Mucosa of descending colon (tissue), 3 donors: ENCODE measurements around the gene TIMP2. TPM values are rescaled to one million over a fixed set of nuclear protein-coding genes. Genes with fewer than 3 reads are reported as not detected.
"Not testable (repeated sequence)": the region's sequence is repeated elsewhere in the genome, so short reads cannot be mapped to it uniquely, and the experiment has no call there.

Experiments used
- ATAC-seq: fragments of 200-7000 bp; cut with Tn5 transposase; one replicate; pipeline ENCODE4 v1.9.1; 2020; ENCODE audit warnings: mild to moderate bottlenecking, moderate library complexity
- DNase-seq, 3 donors: peaks; one replicate each; pipeline ENCODE4 v3.0.0-alpha.2; 2020
- H3K36me3 ChIP-seq: fragments of 200-600 bp; one replicate; pipeline ENCODE4 v1.8.0; 2021; ENCODE audit warnings: low read depth, mild to moderate bottlenecking
- H3K4me1 ChIP-seq: fragments of 200-600 bp; one replicate; pipeline ENCODE4 v1.8.0; 2021; ENCODE audit warnings: low read depth, mild to moderate bottlenecking
- H3K4me3 ChIP-seq: fragments of 200-600 bp; one replicate; pipeline ENCODE4 v1.8.0; 2021; ENCODE audit warnings: mild to moderate bottlenecking
- H3K9me3 ChIP-seq: fragments of 200-600 bp; one replicate; pipeline ENCODE4 v1.8.0; 2021; ENCODE audit warnings: mild to moderate bottlenecking
- CTCF ChIP-seq: fragments of 200-600 bp; IDR thresholded peaks from one replicate; pipeline ENCODE4 v1.8.0; 2022; ENCODE audit warnings: antibody characterized with exemption, mild to moderate bottlenecking
- intact Hi-C, 2 donors: fragments of 100-400 bp; cut with DNase I in 1 of 2; cut with micrococcal nuclease in 1 of 2; formaldehyde crosslinking; loops; one replicate each; pipeline versions ENCODE4 v1.11.0 to v1.11.1; 2022; cut with DNase I, micrococcal nuclease
- total RNA-seq, 3 donors: library from RNA; stranded (reverse); fragmentation: NEBNext Ultra II Directional in 2 of 3; extraction: Animal tissue kit (Norgen Biotek cat#: 25700) in 2 of 3; gene quantifications; one replicate each; pipeline versions ENCODE4 v1.2.1 to v1.2.4, GENCODE V29; 2021 to 2023
- donor health status: DM: no; HTN: no; CAD: no; lungs with moderate emphysema.
- donor health status: DM: no; HTN: no; CAD: no.
- donor health status: DM: no; HTN: yes; CAD: no.

Gene TIMP2
- total RNA-seq, 3 donors from 2014 or later, result 44.9 to 268 (median 91.3) TPM

- Histone ChIP-seq H3K4me3 (no peak overlapping the region), H3K36me3 (no peaks in the 10 kb centered on the region), H3K4me1 (peaks cover 20% of the 10 kb centered on the region), H3K9me3 (no peaks in the 10 kb centered on the region)
- DNase-seq, result no peak
- no peak for TF ChIP-seq CTCF
- intact Hi-C loops, result no loop called here
- ATAC-seq, result peak; percentile 21
Measured at GRCh38 chr17:78882540-78883088, 42.6 kb downstream of the TIMP2 start.

GRCh38 chr17:78879635-78880186 is 45.5 kb downstream of the TIMP2 start:
- peak; percentile 18 for ATAC-seq
- peak in 2 of 3 donors; percentile 30 to 55 for DNase-seq
- H3K36me3 ChIP-seq, result no peaks in the 10 kb centered on the region
- no peaks in the 10 kb centered on the region for H3K9me3 ChIP-seq
- no peak overlapping the region for H3K4me3 ChIP-seq
- intact Hi-C loops, result no loop called here
- peaks cover 18% of the 10 kb centered on the region for H3K4me1 ChIP-seq
- TF ChIP-seq CTCF, result no peak

DNA sequence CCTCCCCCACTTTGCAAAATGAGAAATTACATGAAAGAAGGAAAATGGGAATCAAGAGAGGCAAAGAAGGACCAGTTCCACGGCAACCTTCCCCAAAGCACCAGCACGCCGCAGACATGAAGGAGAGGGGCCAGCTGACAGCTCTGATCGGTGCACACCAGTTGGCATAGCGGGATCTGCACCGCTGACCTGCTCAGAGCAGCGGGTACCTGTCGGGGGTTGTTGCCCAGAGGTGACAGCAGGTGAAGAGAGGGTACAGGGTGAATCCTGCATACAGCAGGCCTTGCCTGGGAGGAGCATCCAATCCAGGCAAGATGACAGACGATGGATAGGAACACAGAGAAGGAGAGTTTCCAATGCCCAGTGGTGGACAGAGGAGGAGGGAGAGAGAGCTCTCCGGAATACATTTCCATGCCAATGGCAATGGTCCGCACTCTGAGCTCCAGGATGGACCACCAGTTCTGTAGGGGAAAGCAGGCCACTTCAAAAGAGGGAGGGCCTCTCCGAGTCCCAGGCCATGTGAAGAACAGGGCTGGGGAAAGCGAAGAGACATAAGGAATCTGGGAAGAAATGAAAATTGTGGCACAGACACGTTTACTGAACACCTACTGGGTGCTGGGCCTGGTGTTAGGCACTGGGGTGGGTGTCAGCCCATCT is 46.2 kb downstream of the TIMP2 start:
- intact Hi-C loops, result no loop called here
- Histone ChIP-seq H3K4me3 (no peak overlapping the region), H3K36me3 (no peaks in the 10 kb centered on the region), H3K4me1 (peaks cover 10% of the 10 kb centered on the region), H3K9me3 (no peaks in the 10 kb centered on the region)
- no peak for TF ChIP-seq CTCF
- DNase-seq (no peak), ATAC-seq (no peak)

DNA sequence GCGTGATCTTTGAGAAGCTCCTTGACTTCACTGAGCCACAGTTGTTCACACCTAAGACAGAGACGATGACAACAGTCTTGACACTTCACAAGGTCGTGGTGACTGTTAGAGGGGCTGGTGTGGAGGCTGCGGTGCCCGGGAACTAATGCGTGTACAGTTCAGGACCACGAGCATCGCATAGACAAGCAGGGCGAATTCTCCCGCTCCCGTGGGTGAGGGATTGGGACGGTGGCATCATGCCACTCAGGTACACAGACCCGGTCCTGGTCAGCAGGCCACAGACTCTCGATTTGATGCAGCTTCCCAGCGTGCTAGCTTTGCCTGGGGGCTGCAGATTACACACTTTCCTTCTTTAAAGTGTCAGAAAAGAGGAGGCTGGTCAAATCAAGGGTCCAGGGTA is 46.9 kb downstream of the TIMP2 start:
- intact Hi-C loops, result no loop called here
- ATAC-seq (no peak), DNase-seq (no peak)
- Histone ChIP-seq H3K9me3 (no peaks in the 10 kb centered on the region), H3K36me3 (no peaks in the 10 kb centered on the region), H3K4me1 (peaks cover 10% of the 10 kb centered on the region), H3K4me3 (no peak overlapping the region)
- no peak for TF ChIP-seq CTCF

DNA sequence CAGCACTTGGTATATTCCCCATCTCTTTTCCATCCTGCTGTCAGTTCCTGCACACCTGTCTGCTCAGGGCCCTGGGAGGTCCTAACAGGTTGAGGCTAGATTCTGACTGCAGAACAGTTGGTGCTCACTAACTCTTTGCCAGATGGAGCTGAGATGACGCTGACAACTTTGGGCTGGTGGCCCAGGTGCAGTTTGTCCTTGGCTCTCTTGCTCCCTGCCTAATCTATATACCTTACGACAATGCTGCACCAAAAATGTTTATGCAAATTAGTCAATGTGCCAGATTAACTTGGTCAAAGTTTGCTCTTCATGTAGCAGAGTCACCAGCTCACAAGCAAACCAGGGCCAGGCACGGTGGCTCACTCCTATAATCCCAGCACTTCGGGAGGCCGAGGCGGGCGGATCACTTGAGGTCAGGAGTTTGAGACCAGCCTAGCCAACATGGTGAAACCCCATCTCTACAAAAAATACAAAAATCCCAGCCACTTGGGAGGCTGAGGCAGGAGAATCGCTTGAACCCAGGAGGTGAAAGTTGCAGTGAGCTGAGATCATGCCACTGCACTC is 48.2 kb downstream of the TIMP2 start:
- H3K4me1 ChIP-seq, ATAC-seq, intact Hi-C loops, DNase-seq, H3K9me3 ChIP-seq, H3K4me3 ChIP-seq, H3K36me3 ChIP-seq: not testable (repeated sequence)

DNA sequence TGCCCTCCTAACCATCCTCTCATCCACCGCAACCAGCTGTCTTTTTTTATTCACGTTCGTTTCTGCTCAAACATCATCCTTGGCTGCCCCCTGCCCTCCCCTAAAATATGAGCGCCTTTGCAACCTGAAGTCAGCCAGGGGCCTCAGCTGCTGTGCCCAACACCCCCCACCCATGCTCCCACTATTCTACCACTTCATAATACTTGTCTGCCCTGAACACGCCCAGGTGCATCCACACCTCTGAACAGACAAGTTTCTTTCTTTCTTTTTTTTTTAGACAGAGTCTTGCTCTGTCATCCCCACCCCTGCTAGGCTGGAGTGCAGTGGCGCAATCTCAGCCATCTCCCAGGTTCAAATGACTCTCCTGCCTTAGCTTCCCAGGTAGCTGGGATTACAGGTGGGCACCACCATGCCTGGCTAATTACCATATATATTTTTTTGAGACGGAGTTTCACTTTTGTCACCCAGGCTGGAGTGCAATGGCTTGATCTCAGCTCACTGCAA is 49.0 kb downstream of the TIMP2 start:
- Histone ChIP-seq H3K9me3 (no peaks in the 10 kb centered on the region), H3K36me3 (no peaks in the 10 kb centered on the region), H3K4me3 (no peak overlapping the region), H3K4me1 (peaks cover 10% of the 10 kb centered on the region)
- TF ChIP-seq CTCF, result no peak
- intact Hi-C loops, result no loop called here
- ATAC-seq, result no peak
- no peak for DNase-seq
